ENCODE measurements around the gene NIPAL3. TPM values are rescaled to one million over a fixed set of nuclear protein-coding genes. Genes with fewer than 3 reads are reported as not detected.

The NIPAL3 gene
- total RNA-seq, 1 experiment from 2014 or later: 16.6 TPM

- Histone ChIP-seq H3K27me3 (ENCODE audit: insufficient read depth, low read length) (no peaks in the 10 kb centered on the region), H2AFZ (ENCODE audit: low read depth, low read length, poor library complexity, severe bottlenecking) (no peak overlapping the region), H3K4me2 (ENCODE audit: low read length) (no peak overlapping the region), H3K79me2 (ENCODE audit: insufficient read depth, low read length) (no peaks in the 10 kb centered on the region), H3K36me3 (ENCODE audit: control insufficient read depth in 1 of 2, insufficient read depth in 2 of 2, low read length in 2 of 2) (no peaks in the 10 kb centered on the region), H3K27ac (ENCODE audit: low read depth, low read length) (no peak overlapping the region), H3K9ac (ENCODE audit: low read length) (no peak overlapping the region), H3K4me1 (ENCODE audit: control insufficient read depth in 1 of 2, insufficient read depth in 2 of 2, low read length in 2 of 2) (peaks cover 0 to 25% of the 10 kb centered on the region in 2 experiments; a peak in 3 of 4 replicates), H3K9me3 (ENCODE audit: control insufficient read depth in 1 of 2, insufficient read depth in 1 of 2, low read depth in 1 of 2, low read length in 2 of 2) (no peaks in the 10 kb centered on the region), H3K4me3 (replicated peaks in 1 of 2; ENCODE audit: low read depth in 1 of 2, low read length in 2 of 2) (no peak overlapping the region), H4K20me1 (ENCODE audit: insufficient read depth) (no peaks in the 10 kb centered on the region), H3K9me2 (ENCODE audit: insufficient read depth) (no peaks in the 10 kb centered on the region)
- no peak for DNase-seq (ENCODE audit: low read depth, low spot score)
- no peak for ATAC-seq
- no peak for TF ChIP-seq ZBTB33 (IDR thresholded peaks at IDR 0.05; ENCODE audit: extremely low read depth, insufficient replicate concordance, low read length)
- TF ChIP-seq ZNF274 (IDR thresholded peaks at IDR 0.05; ENCODE audit: low read depth, low read length): no peak
- ChIA-PET RAD21 (ENCODE audit: low non-redundant PET in 1 of 2, low total read pairs in 2 of 2, uncharacterized antibody in 2 of 2, unreplicated experiment in 2 of 2) (no interaction called here), CTCF (no interaction called here), POLR2A (no interaction called here)
- no TSS peak for BruUV-seq (replicated peaks)
- intact Hi-C loops (cut with micrococcal nuclease): no loop called here
These were observed 24.8 kb downstream of the NIPAL3 start for GRCh38 chr1:24440436-24440835.

GRCh38 chr1:24441480-24441879 is 25.9 kb downstream of the NIPAL3 start:
- POLR2A ChIA-PET: no interaction called here
- no peaks in the 10 kb centered on the region for H3K79me2 ChIP-seq (ENCODE audit: insufficient read depth, low read length)
- no peak overlapping the region for H2AFZ ChIP-seq (ENCODE audit: low read depth, low read length, poor library complexity, severe bottlenecking)
- H3K4me1 ChIP-seq (ENCODE audit: control insufficient read depth in 1 of 2, insufficient read depth in 2 of 2, low read length in 2 of 2): peaks cover 0 to 17% of the 10 kb centered on the region in 2 experiments; a peak in 3 of 4 replicates
- RAD21 ChIA-PET (ENCODE audit: low non-redundant PET in 1 of 2, low total read pairs in 2 of 2, uncharacterized antibody in 2 of 2, unreplicated experiment in 2 of 2): no interaction called here
- TF ChIP-seq CTCF (IDR thresholded peaks at IDR 0.05 in 2 of 3, conservative IDR thresholded peaks at IDR 0.05 in 1 of 3; ENCODE audit: borderline replicate concordance in 1 of 3, insufficient read depth in 1 of 3, low read depth in 2 of 3, low read length in 2 of 3) (no peak), ZBTB33 (IDR thresholded peaks at IDR 0.05; ENCODE audit: extremely low read depth, insufficient replicate concordance, low read length) (no peak), ZNF274 (IDR thresholded peaks at IDR 0.05; ENCODE audit: low read depth, low read length) (no peak), CBX3 (IDR thresholded peaks at IDR 0.05; ENCODE audit: low read depth) (no peak), EZH2 (IDR thresholded peaks at IDR 0.05) (no peak)
- no peak overlapping the region for H3K9ac ChIP-seq (ENCODE audit: low read length)
- H3K36me3 ChIP-seq (ENCODE audit: control insufficient read depth in 1 of 2, insufficient read depth in 2 of 2, low read length in 2 of 2): no peaks in the 10 kb centered on the region
- no peaks in the 10 kb centered on the region for H4K20me1 ChIP-seq (ENCODE audit: insufficient read depth)
- no peak overlapping the region for H3K4me2 ChIP-seq (ENCODE audit: low read length)
- DNase-seq (ENCODE audit: low read depth, low spot score) (no peak), ATAC-seq (no peak)
- H3K27me3 ChIP-seq (ENCODE audit: insufficient read depth, low read length): no peaks in the 10 kb centered on the region
- CTCF ChIA-PET: no interaction called here
- no peaks in the 10 kb centered on the region for H3K9me2 ChIP-seq (ENCODE audit: insufficient read depth)
- no peak overlapping the region for H3K4me3 ChIP-seq (replicated peaks in 1 of 2; ENCODE audit: low read depth in 1 of 2, low read length in 2 of 2)
- no peak overlapping the region for H3K27ac ChIP-seq (ENCODE audit: low read depth, low read length)
- BruUV-seq (replicated peaks): no TSS peak
- intact Hi-C loops (cut with micrococcal nuclease): no loop called here
- H3K9me3 ChIP-seq (ENCODE audit: control insufficient read depth in 1 of 2, insufficient read depth in 1 of 2, low read depth in 1 of 2, low read length in 2 of 2): no peaks in the 10 kb centered on the region

Data from HCT116 (cell line).